Measurements from ENCODE around the gene CRABP2.
A peak's percentile ranks its signal among the peaks of the same experiment; 100 is the strongest.

Gene CRABP2

DNA sequence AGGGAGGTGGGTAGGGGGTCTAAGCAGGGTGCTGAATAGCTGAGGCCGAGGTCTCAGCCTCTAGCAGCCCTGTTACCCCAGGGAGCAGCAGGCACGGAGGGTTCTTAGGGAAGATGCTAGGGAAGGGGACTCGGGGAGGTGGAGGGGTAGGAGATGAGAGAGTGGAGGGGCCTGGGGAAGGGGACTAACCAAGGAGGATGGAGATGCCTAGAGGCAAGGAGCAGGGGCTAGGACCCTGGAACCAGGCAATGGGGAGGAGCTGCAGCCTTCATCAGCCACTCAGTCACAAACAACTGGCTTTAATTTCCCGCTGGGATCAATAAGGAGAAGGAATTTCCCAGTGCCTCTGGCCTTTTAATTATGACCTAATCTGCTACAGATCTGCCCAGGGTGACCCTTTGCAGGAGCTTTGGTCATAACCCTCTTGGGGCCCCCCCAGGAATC is 2.9 kb upstream of the CRABP2 start:
- no peak for DNase-seq (ENCODE audit: low spot score)

DNA sequence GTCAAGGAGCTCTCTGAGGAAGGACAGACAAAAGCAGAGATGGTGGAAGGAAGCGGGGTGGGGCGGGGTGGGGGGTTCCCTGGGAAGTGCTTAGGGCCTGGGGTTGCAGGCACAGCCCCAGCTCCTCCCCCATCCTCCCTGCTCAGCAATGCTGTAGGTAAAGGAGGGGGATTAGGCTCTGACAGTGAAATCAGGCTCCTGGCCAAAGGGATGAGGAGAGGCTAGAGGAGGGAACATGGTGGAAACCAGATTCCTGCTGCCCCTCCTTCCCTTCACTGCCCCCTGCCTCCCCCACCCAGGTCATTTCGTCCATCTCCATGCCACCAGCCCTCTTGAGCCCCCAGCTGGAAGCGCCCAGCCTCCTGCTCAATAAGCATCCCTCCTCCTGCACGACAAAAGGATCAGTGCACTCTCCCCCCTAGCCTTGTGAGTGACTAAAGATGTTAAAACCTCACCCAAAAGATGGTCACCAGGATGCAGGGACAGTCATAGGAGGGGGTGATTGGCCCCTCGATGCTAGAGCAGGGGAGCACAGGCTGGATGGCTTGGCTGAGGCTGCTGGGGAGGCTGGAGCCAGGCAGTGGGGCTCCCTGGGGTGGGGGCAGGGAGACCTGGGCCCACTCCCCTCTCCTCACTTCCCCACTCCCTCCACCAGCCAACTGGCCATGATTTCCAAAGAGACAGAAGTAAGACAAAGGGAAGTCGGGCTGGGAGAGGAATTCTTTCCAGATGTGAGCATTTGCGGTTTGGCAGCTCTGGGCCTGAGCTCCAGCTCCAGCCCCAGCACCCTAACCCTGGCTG is 2.2 kb upstream of the CRABP2 start:
- DNase-seq (ENCODE audit: low spot score): peak; percentile 79

DNA sequence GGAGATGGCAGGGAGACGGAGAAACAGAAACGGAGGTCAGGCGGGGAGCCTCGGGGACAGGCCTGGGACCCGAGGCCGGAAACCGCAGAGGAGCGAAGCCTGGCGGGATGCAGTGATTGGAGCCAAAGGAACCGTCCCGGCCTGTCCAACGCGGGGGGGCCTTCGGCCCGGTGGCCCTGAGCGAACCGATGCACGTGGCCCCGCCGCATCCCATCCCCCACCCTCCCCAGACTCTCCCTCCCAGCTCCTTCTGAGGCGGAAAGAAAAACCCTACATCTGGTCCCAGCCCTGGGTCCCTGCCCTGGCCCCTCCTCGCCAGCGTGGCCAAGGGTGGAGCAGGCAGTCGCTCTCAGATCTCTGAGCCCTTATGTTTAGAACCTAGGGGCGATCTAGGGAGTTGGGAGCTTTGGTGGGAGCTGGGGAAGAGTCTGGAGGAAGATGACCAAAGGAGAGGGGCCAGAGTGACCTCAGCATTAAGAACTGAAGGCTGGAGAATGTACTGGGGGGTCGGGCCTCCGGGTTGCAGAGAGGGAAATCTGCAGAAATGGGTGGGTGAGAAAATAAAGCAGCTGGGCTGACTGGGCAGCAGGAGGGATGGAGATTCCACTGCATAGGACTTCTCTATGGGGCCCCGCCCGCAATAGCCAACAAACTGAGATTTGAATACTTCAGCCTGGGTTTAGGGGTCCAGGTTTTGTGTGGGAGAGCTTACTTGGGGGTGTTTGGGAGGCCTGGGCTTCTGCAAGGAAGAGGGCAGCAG is 1.5 kb upstream of the CRABP2 start:
- peak; percentile 91 for DNase-seq (ENCODE audit: low spot score)

DNA sequence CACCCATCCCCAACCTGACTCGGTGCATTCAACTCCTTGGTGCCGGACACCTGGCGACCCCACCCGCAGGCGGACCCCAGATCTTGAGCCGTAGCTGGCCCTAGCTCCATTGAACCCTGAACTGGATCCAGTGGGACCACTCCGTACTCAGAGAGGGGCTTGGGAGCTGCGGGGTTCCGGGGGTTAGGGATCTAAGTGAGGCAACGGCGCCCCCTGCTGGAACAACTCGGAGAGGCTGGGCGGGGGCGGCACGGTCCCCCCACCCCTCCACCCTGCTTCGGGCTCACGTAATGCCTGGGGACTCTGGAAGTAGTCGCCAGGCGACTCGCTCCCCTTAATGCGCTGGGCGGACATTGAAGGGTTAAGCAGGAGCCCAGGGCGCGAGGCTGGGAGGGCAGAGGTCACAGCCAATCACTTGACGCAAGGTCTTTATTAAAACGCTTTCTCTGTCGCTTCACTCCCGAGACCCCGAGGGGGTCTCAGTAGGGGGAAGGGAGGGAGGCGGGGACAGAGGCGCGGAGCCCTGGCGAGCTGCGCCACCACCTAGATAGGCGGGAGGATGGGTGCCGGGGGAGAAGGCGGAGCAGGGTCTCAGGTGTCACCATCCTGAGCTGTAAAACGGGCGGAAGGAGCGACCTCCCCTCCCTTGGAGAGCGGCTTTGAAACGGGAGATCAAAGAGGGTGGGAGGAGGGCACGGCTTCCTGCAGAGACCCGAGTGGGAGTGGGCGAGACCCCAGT is 704 bp upstream of the CRABP2 start:
- peak; percentile 92 for DNase-seq (ENCODE audit: low spot score)

DNA sequence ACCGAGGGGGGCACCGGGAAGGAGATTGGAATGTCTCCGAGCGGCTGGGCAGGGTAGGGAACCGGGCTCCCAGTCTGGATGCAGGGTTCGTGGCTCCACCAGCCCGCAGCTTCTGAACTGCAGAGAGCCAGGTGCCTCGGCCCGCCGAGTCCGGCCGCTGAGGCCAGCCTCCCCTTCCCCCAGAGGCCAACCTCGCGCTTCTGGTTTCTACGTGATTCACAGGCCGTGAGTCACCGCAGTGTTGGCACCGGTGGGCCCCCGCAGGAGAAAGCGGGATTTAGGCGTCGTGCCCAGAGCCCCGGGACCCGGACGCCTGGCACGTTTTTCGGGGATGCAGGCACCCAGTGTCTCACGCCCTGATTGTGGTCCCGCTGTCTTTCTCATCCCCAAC is 458 bp downstream of the CRABP2 start:
- no peak for DNase-seq (ENCODE audit: low spot score)

DNA sequence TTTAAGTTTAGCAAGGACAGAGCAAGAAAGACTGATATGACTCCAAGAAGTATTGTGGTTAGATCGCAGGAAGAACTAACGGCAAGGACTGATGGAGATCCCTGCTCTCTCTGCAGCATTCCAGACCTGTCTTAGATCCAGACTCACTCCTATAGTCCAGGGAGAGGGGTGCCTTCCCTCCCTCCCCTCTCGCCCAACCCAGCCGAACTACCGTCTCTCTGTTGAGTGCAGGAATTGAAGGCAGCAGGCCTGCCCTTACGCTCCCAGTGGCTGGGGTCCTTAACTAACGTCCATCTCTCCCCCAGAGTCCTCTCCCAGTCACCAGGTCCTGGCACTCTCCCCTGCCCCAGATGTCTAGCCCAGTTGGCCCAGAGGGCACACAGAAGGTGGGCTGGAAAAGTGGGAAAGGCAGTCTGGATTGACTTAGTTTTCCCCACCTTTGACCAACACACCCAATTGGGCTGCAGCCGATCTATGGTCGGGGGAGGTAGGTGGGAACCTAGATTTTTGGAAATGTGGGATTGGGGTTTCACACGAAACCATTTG is 1.1 kb downstream of the CRABP2 start:
- no peak for DNase-seq (ENCODE audit: low spot score)

DNA sequence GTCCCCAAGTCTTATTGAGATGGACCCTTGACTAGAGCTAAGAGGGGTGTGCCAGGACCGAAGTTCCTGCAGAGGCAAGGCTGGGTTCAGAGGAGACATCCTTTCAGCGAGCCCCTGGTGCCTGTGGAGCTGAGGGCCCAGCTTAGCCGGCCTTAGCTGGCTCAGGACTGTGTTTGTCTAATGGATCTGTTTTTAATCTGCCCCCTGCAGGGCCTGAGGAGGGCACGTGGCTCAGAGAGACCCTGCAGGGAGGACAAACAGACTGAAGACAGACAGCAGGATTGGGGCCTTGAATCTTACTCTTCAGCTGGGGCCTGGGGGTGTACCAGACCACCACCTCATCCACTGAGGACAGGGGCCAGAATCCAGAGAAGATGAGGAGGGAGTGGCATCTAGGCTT is 1.6 kb downstream of the CRABP2 start:
- DNase-seq (ENCODE audit: low spot score): no peak

DNA sequence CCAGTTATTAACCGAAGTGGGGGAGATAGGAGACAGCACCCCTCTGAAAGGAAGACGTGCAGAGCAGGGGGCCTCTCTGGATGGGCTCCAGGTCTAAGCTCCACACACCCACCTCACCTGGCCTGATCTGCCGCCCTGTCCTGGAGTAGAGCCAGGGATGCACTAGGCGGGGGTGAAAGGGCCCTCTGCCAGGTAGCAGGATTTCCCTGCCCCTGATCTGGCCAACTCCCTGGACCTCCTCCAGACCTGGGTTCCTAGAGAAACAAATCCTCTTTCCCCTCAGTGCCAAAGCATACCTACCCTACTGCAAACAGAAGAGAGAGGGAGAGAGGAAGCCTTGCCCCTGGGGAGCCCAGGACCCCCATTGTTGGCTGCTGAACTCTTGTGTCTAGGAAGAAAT is 2.0 kb downstream of the CRABP2 start:
- DNase-seq (ENCODE audit: low spot score): no peak

DNA sequence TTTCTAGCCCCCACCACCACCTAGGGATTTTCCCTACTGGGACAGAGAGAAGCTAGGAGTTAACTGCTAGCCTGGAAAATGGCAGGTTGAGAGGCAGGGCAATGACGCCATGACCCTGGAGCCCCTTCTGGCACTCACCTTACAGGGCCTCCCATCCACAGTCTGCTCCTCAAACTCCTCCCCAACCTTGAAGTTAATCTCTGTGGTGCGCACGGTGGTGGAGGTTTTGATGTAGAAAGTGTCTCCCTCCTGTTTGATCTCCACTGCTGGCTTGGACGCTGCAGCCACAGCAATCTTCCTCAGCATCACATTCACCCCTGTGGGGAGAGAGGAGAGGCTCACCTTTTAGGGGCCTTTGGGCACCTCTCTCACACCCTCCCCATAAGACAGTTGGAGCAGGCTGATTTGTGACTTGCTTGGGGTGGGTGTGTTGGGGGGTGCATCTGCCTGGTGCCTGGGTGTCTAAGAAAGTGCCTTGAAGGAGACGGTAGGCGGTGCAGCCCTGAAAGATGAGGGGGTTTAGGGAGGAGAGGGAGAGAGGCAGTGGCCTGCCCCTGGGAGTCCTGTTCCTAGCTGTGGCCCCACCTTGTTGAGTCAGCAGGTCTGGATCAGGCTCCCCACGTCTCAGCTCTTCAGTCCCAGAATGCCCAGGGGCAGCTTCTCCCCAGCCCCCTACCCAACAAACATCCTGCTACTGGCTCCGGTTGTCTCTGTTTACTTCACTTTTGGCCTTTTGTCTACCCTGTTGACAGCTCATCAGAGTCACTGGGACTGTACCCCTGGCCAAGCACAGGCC is 4.4 kb downstream of the CRABP2 start:
- DNase-seq (ENCODE audit: low spot score): peak; percentile 55

DNA sequence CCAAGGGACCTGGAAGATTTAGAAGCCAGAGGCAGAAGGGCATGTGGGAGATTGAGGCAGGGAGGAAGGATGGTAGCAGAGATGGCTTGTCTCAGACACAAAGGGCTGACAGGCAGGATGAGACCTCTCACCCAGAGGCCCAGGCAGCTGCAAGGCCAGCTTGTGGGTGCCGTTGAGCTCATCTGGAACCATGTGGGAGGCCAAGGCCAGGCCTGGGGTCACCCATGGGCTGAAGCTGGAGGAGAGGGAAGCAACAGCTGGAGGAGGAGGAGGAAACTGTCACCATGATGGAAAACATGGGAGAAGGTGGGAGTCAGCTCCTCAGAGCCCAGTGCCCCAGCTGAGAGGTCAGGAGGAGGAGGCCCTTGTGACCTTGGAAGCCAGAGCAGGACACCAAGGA is 6.4 kb downstream of the CRABP2 start:
- DNase-seq (ENCODE audit: low spot score): no peak

DNA sequence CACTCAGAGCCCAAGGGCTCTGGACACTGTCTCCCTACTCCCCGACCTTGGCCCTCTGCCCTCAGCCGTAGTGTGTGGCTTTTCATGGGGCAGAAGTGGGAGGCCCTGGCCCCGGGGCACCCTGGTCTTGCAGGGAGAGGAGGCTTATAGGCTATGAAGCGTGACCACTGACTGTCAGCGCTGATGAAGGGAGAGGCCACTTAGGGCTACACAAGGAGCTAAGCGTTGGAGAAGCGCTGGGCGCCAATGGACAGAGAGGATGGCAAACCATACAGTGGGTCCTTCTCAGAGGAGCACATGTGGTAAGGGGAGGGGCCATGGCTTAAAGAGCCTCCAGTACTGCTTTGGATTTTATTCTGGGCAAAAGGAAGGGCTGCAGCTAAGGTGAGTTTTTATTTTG is 7.9 kb downstream of the CRABP2 start:
- no peak for DNase-seq (ENCODE audit: low spot score)

DNA sequence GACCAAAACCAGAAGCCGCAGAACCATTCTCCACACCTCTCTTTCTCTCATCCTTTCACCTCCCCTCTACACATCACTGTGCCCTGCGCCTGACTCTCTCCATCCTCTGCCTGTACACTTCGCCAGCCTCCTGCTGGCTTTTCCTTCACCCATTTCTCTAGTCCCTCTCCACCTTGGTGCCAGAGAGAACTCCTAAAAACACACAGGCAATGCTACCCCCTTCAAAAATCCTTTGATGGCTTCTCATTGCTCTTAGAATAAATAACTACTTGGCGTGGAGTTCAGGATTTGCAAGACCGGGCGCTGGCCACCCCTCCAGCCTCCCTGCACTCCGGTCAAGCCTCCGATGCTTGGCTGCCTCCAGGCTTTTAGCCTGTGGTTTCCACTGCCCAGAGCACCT is 8.6 kb downstream of the CRABP2 start:
- peak; percentile 46 for DNase-seq (ENCODE audit: low spot score)

DNA sequence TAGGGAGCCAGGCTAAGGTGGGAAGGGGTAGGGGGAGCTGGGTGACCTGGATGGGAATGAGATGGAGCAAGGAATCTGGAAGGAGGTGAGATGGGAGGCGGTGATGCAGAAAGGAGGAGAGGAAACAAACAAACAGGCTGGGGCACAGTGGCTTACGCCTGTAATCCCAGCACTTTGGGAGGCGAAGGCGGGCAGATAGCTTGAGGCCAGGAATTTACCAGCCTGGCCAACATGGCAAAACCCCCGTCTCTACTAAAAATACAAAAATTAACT is 10.8 kb downstream of the CRABP2 start:
- no peak for DNase-seq (ENCODE audit: low spot score)

DNA sequence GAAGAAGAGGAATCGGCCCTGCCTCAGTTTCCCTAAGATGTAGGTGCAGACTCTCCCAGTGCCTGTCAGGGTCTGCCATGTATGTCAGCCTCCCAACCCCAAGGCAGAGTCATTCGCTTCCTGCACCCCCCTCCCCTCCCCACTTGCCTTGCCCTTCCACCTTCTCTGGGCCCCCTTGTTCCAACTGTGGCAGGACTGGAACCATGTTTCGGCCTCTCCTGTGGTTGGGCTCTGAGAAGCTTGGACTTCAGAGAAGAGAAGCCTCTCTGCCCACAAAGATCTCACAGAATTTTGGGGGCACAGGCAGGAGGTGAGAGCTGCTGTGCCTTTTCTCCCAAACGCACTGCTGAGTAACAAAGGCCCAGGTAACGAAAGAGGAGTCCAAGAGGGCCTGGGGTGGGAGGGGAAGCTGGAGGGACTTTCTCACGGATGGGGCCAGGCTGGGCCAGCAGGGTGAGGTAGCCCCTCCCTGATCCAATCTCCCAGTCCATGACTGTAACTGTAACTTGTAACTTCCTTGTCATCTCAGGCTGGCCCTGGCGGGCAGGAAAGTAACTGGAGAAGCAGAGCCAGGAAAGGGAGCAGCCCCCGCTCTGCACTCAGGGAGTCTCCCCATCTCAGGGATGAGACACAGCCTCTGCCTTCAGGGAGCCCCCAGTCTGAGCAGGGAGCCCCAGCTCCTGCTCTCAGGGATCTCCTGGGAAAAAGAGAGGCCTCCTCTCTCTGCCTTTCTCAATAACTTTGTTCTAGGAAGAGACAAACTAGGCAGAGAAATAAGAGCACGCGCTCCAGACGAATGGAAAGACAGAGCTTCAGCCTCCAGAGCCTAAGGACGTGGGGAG is 11.3 kb downstream of the CRABP2 start:
- peak; percentile 57 for DNase-seq (ENCODE audit: low spot score)

DNA sequence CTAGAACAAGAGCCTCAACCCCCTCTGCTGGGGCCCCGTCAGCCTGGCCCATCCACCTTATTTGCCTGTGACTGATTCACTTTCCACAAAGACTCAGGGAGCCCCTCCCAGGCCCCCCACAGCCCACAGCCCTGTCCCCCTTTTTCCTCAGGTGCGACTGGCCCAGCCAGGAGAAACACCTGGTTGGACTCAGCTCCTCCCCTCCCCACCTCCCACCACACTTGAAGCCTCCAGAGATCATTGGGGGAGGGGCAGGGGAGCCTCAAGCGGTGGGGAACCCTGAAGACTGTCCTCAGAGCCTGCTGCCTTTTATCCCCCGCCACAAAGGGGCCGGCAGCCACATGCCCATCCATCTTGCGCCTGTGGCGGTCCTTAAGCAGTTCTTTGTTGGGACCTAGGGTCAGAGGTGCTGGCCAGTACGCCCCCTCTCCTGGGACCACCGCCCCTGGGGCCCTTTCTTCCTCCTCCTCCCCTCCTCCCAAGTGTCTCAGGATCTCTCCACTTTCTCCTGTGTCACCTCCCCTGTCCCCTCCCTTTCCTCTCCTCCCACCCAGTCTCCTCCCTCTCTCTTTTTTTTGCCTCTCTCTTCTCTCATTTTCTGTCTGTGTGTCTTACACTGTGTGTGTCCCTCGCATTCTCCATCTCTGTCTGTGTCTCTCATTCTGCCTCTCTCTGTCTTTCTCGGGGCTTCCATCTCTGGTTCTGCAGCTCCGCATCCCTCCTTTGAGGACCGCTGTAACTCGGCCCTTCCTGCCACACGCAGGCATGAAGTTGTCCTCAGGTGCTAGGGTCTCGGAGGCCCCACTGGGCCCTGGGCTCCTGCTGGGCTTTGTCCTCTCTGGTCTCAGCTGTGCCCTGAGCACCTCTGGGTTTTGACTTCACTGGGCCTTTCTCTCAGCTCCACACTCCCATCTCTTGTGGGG is 12.2 kb downstream of the CRABP2 start:
- DNase-seq (ENCODE audit: low spot score): no peak

DNA sequence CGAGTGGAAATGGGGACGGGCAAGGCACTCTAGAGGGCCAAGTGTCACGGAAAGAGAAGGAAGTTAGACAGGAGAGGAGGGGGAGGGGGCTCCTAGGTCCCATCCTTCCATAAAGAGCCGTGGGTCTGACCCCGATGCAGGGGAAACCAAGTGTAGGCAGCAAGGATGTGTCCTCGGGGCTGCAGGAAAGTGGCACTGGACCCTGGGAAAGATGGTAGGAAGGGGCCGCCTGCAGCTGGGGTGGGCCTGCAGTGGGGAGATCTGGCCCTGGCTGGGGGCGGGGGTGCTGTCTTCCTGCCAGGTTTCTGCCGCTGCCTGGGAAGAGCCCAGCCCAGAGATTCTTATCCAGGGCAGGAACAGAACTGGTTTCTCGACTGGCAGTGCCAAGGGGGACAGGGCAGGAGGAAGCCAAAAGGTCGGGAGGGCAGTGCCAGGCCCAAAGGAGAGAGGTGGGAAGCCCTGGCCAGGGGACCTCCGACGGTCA is 12.9 kb downstream of the CRABP2 start:
- DNase-seq (ENCODE audit: low spot score): no peak

DNA sequence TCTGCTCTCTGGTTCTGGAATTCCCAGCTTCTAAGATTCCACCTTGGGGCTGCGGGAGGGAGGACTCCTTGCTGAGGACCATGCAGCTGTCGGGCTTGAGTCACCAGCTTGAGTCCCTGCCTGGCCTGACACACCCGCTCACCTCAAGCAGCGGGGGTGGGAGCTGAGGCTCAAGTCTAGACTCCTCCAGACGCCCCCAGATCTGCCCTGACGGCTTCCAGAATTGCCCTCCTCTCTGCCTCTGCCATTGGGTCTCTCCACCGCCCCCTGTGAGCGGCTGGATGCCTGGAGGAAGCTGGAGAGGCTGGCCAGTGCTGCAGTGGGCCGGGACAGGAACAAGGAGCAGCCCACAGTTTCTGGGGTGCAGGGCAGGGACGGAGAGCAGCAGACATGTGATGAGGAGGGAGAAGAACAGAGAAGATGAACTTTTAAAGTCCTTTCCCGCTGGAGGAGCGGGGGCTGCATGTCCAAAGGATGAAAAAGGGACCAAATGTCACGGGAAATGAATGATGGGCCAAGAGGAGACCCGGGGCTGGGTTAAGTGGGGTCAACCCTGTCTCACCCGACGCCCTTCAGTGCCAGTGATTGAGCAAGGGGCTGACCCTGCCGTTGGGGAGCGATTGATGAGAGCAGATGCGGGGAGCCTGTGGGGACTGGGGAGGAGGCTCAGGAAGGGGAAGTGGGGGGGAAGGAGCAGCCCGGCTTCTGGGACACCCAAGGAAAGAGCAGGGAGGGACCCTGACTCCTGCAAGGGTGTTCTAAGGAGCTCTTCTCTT is 13.5 kb downstream of the CRABP2 start:
- DNase-seq (ENCODE audit: low spot score): no peak

DNA sequence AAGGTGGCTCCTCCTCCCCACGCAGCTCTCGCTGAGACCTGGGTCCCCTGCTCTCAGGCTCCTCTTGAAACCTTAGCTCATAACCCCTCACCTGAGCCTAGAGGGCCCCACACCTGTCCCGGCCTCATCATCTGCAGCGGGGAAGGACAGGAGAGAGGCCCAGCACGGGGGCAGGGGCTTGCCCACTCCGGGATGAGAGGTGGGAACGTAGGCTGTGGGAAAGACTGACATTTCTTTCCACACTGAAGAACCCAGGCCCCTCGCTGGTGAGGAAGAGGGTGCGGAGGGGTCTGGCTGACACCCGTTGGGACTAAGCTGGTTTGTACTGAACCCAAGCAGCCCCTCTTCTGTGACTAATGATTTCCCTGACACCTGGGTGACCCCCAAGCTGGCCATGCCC is 14.2 kb downstream of the CRABP2 start:
- no peak for DNase-seq (ENCODE audit: low spot score)

DNA sequence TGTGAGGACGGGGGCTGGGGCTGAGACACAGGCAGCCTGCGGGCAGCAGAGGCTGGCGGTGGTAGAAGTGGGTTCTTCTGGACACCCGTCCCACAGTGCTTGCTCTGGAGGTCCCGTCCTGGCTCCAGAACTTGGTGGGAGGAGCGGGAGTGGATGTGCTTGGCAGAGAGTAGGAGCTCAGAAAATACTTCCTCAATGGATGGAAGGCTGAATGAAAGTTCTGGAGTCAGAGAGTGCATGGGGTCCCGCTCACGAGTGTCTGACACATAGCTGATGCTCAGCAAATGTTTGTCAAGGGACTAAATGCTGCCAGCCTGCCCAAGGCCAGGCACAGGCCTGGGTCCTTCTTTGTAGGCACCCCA is 14.7 kb downstream of the CRABP2 start:
- DNase-seq (ENCODE audit: low spot score): no peak

All from left forelimb (tissue), 1 donor.